SK-N-SH (cell line): ENCODE results near the gene MBP. TPM values are rescaled to one million over a fixed set of nuclear protein-coding genes. Genes with fewer than 3 reads are reported as not detected.

ENCODE experiments used
- CTCF ChIA-PET: fragments of 300-600, 350-600 bp; formaldehyde crosslinking; extraction: SDS; loops from one replicate; lab custom pipeline; 2021; lab: Yijun Ruan, JAX
- POLR2A ChIA-PET: fragments of 350-600 bp; sonication (Branson Sonifier 250); formaldehyde crosslinking; extraction: SDS; loops from one replicate; lab custom pipeline; 2020; ENCODE audit warnings: antibody characterized with exemption, inconsistent platforms; lab: Yijun Ruan, JAX
- DNase-seq: peaks from one replicate; pipeline ENCODE4 v3.0.0; 2012
- H2AFZ ChIP-seq: fragments of 200-600 bp; sonication (generic); 2 replicates; pipeline ENCODE4 v1.8.1; 2016; ENCODE audit warnings: antibody characterized with exemption, mild to moderate bottlenecking, low read depth
- H3F3A ChIP-seq: fragments of 200-600 bp; sonication (generic); replicated peaks from 2 replicates; pipeline ENCODE3; 2016; ENCODE audit warnings: antibody characterized with exemption, mild to moderate bottlenecking; ENCODE audit not compliant: insufficient read depth
- H3K27ac ChIP-seq, 2 experiments: fragments of 200-500 bp in 1 of 2; fragments of 200-600 bp in 1 of 2; sonication (Bioruptor generic) in 1 of 2; sonication (generic), shearing (Covaris generic) in 1 of 2; 2 replicates each; pipeline versions ENCODE4 v1.5.1 to v1.6.1; 2014 to 2016; ENCODE audit warnings: low read depth in 2 of 2, inconsistent platforms in 1 of 2, low read length in 1 of 2, mild to moderate bottlenecking in 1 of 2, mixed read lengths in 1 of 2
- H3K27me3 ChIP-seq: fragments of 200-600 bp; sonication (generic), shearing (Covaris generic); 2 replicates; pipeline ENCODE4 v1.6.1; 2016; ENCODE audit warnings: mixed run types; ENCODE audit not compliant: insufficient read depth
- H3K36me3 ChIP-seq, 2 experiments: fragments of 200-500 bp in 1 of 2; fragments of 200-600 bp in 1 of 2; sonication (Bioruptor generic) in 1 of 2; sonication (generic) in 1 of 2; replicated peaks in 1 of 2; 2 replicates each; pipeline versions ENCODE3 to v1.5.1; 2014 to 2016; ENCODE audit warnings: low read length in 1 of 2, mild to moderate bottlenecking in 1 of 2; ENCODE audit not compliant: insufficient read depth in 2 of 2, control insufficient read depth in 1 of 2
- H3K4me1 ChIP-seq, 2 experiments: fragments of 200-500 bp in 1 of 2; fragments of 200-600 bp in 1 of 2; sonication (Bioruptor generic) in 1 of 2; sonication (generic), shearing (Covaris generic) in 1 of 2; 2 replicates each; pipeline versions ENCODE4 v1.5.1 to v1.6.1; 2014 to 2016; ENCODE audit warnings: low read depth in 1 of 2, low read length in 1 of 2, mixed run types in 1 of 2; ENCODE audit not compliant: insufficient read depth in 2 of 2, control insufficient read depth in 1 of 2
- H3K4me2 ChIP-seq: fragments of 200-600 bp; sonication (generic), shearing (Covaris generic); 2 replicates; pipeline ENCODE4 v1.6.1; 2017; ENCODE audit warnings: mixed run types
- H3K4me3 ChIP-seq, 2 experiments: fragments of 200-500 bp in 1 of 2; fragments of 200-600 bp in 1 of 2; sonication (Bioruptor generic) in 1 of 2; sonication (generic), shearing (Covaris generic) in 1 of 2; 2 replicates each; pipeline versions ENCODE4 v1.5.1 to v1.8.1; 2014 to 2016; ENCODE audit warnings: low read depth in 2 of 2, inconsistent platforms in 1 of 2, low read length in 1 of 2, mild to moderate bottlenecking in 1 of 2, mixed read lengths in 1 of 2, moderate library complexity in 1 of 2
- H3K79me2 ChIP-seq: fragments of 200-600 bp; sonication (generic); 2 replicates; pipeline ENCODE4 v1.8.1; 2017; ENCODE audit warnings: mild to moderate bottlenecking; ENCODE audit not compliant: insufficient read depth
- H3K9ac ChIP-seq: fragments of 200-600 bp; sonication (generic); 2 replicates; pipeline ENCODE4 v1.6.1; 2017; ENCODE audit warnings: mixed run types
- H3K9me2 ChIP-seq: fragments of 200-600 bp; sonication (generic); 2 replicates; pipeline ENCODE4 v1.6.1; 2017; ENCODE audit warnings: mixed run types
- H3K9me3 ChIP-seq: fragments of 200-600 bp; sonication (generic); 2 replicates; pipeline ENCODE4 v1.6.1; 2017; ENCODE audit warnings: mixed run types, mild to moderate bottlenecking, moderate library complexity
- H4K20me1 ChIP-seq: fragments of 200-600 bp; sonication (generic); 2 replicates; pipeline ENCODE4 v1.6.1; 2017; ENCODE audit warnings: mild to moderate bottlenecking, mixed run types; ENCODE audit not compliant: insufficient read depth
- CHD2 ChIP-seq: fragments of 150-350 bp; IDR thresholded peaks from 2 replicates; pipeline ENCODE4 v1.6.1; 2018; ENCODE audit warnings: low read length; ENCODE audit not compliant: partially characterized antibody
- CTCF ChIP-seq: fragments of 200-600 bp; sonication (generic); IDR thresholded peaks from 2 replicates; pipeline ENCODE4 v1.6.1; 2017; ENCODE audit warnings: antibody characterized with exemption, mild to moderate bottlenecking, moderate library complexity
- ELF1 ChIP-seq: IDR thresholded peaks from 2 replicates; pipeline ENCODE4 v1.4.0; 2012
- EP300 ChIP-seq, 2 experiments: IDR thresholded peaks; 2 replicates each; pipeline versions ENCODE4 v1.4.0 to v1.6.1; 2012; ENCODE audit warnings: borderline replicate concordance in 1 of 2, low read depth in 1 of 2, low read length in 1 of 2
- EZH2phosphoT487 ChIP-seq: fragments of 200-600 bp; sonication (generic); IDR thresholded peaks from 2 replicates; pipeline ENCODE4 v1.6.1; 2017; ENCODE audit warnings: low read depth, mixed run types, mild to moderate bottlenecking, antibody characterized with exemption, moderate library complexity, borderline replicate concordance
- FOSL2 ChIP-seq: IDR thresholded peaks from 2 replicates; pipeline ENCODE4 v1.4.0; 2012; ENCODE audit warnings: low read depth, mild to moderate bottlenecking, moderate library complexity, borderline replicate concordance
- FOXJ3 ChIP-seq: sonication (generic); formaldehyde crosslinking; IDR thresholded peaks from 2 replicates; pipeline ENCODE4 v1.5.1; 2020; ENCODE audit warnings: mild to moderate bottlenecking, missing genetic modification reagents
- FOXM1 ChIP-seq: IDR thresholded peaks from 2 replicates; pipeline ENCODE4 v1.4.0; 2012; ENCODE audit warnings: low read depth, mild to moderate bottlenecking
- GABPA ChIP-seq: IDR thresholded peaks from 2 replicates; pipeline ENCODE4 v1.4.0; 2012; ENCODE audit warnings: low read depth, mild to moderate bottlenecking
- MAX ChIP-seq: IDR thresholded peaks from 2 replicates; pipeline ENCODE4 v1.4.0; 2012; ENCODE audit warnings: low read depth
- MEF2A ChIP-seq: IDR thresholded peaks from 2 replicates; pipeline ENCODE4 v1.4.0; 2012; ENCODE audit warnings: low read depth, borderline replicate concordance
- MXI1 ChIP-seq: IDR thresholded peaks from 2 replicates; pipeline ENCODE4 v1.6.1; 2012; ENCODE audit warnings: mild to moderate bottlenecking, low read depth, low read length, improper control_type of control experiment
- NFIC ChIP-seq: IDR thresholded peaks from 2 replicates; pipeline ENCODE4 v1.4.0; 2012; ENCODE audit warnings: borderline replicate concordance
- PBX3 ChIP-seq: IDR thresholded peaks from 2 replicates; pipeline ENCODE4; 2012
- POLR2AphosphoS5 ChIP-seq: IDR thresholded peaks from 2 replicates; pipeline ENCODE4 v1.6.1; 2012; ENCODE audit warnings: low read depth, low read length
- REST ChIP-seq: IDR thresholded peaks from 2 replicates; pipeline ENCODE4 v1.6.1; 2012; ENCODE audit warnings: mild to moderate bottlenecking, low read depth, low read length, moderate library complexity
- TAF1 ChIP-seq: IDR thresholded peaks from 2 replicates; pipeline ENCODE4 v1.6.1; 2012; ENCODE audit warnings: low read depth, mild to moderate bottlenecking, low read length, moderate library complexity, borderline replicate concordance
- TEAD4 ChIP-seq: IDR thresholded peaks from 2 replicates; pipeline ENCODE4 v1.4.0; 2012; ENCODE audit warnings: mild to moderate bottlenecking, borderline replicate concordance; ENCODE audit not compliant: insufficient read depth
- USF1 ChIP-seq: IDR thresholded peaks from 2 replicates; pipeline ENCODE4 v1.4.0; 2012; ENCODE audit warnings: low read depth, borderline replicate concordance
- YY1 ChIP-seq: IDR thresholded peaks from 2 replicates; pipeline ENCODE4 v1.4.0; 2012; ENCODE audit warnings: low read depth, mild to moderate bottlenecking
- WGBS: methylation state at CpG from one replicate; pipeline ENCODE4 v1.1.6; 2017; ENCODE audit warnings: low lambda C conversion rate; 5-methylcytosine and 5-hydroxymethylcytosine counted together
- polyA plus RNA-seq, 3 experiments: library from polyadenylated mRNA; depleted of rRNA; stranded (reverse); fragments of >200 nt; gene quantifications; 2 replicates each; pipeline ENCODE4 v1.2.3, GENCODE V29; 2012

The MBP gene
- polyA plus RNA-seq, 1 of the 3 experiments (the other 2 are of a cell fraction): 1.6 TPM

GRCh38 chr18:76952747-76953146 lies 179.8 kb downstream of the MBP start (continued):
- TF ChIP-seq GABPA (no peak), ELF1 (no peak)

GRCh38 chr18:76951456-76952247 lies 180.9 kb downstream of the MBP start:
- WGBS: 90% methylated on average over 12 of the region's 12 CpGs
- no peak overlapping the region for H3K9ac ChIP-seq
- no peaks in the 10 kb centered on the region for H3K9me3 ChIP-seq
- no peaks in the 10 kb centered on the region for H3K27me3 ChIP-seq
- no peaks in the 10 kb centered on the region for H3K79me2 ChIP-seq
- no peak for TF ChIP-seq TEAD4
- no peak for TF ChIP-seq ELF1
- no peak for TF ChIP-seq MAX
- TF ChIP-seq MXI1: no peak
- no peak for TF ChIP-seq NFIC
- no peak for TF ChIP-seq FOSL2
- no peak for TF ChIP-seq POLR2AphosphoS5
- no peak for TF ChIP-seq USF1
- no peak for TF ChIP-seq FOXM1
- TF ChIP-seq MEF2A: no peak
- TF ChIP-seq YY1: no peak
- no peak for TF ChIP-seq CTCF
- no peak for TF ChIP-seq TAF1
- no peak for TF ChIP-seq GABPA
- TF ChIP-seq FOXJ3 (CRISPR knock-in tag): no peak
- TF ChIP-seq REST: no peak
- TF ChIP-seq PBX3: no peak
- TF ChIP-seq EZH2phosphoT487: no peak
- no peak for TF ChIP-seq EP300 (IDR thresholded peaks at IDR 0.05; ENCODE audit: borderline replicate concordance in 1 of 2, low read depth in 1 of 2, low read length in 1 of 2)
- TF ChIP-seq CHD2: no peak
- POLR2A ChIA-PET: no interaction called here
- no peak for DNase-seq
- no peaks in the 10 kb centered on the region for H3K9me2 ChIP-seq
- H3K27ac ChIP-seq: no peak overlapping the region
- no peak overlapping the region for H3K4me2 ChIP-seq
- no peak overlapping the region for H2AFZ ChIP-seq
- no peak overlapping the region for H3K4me3 ChIP-seq
- peaks cover 0 to 9% of the 10 kb centered on the region in 2 experiments; a peak in 1 of 4 replicates for H3K4me1 ChIP-seq
- no peaks in the 10 kb centered on the region for H3F3A ChIP-seq
- no peaks in the 10 kb centered on the region for H4K20me1 ChIP-seq
- CTCF ChIA-PET: interaction anchor here (0.8 to 1.8 kb wide), 4 partner anchors 28 to 33 kb away, joined by 3 to 5 read pairs (median 4); no protein-coding TSS in a partner anchor
- peaks cover 14 to 46% of the 10 kb centered on the region in 2 experiments for H3K36me3 ChIP-seq
